ENCODE measurements around the gene SUSD4. TPM values are rescaled to one million over a fixed set of nuclear protein-coding genes. Genes with fewer than 3 reads are reported as not detected.

SUSD4 gene
- total and polyA plus RNA-seq, 2 donors (not counting 3 experiments of a cell fraction or from before 2014, with no cell fraction given), result not detected

DNA sequence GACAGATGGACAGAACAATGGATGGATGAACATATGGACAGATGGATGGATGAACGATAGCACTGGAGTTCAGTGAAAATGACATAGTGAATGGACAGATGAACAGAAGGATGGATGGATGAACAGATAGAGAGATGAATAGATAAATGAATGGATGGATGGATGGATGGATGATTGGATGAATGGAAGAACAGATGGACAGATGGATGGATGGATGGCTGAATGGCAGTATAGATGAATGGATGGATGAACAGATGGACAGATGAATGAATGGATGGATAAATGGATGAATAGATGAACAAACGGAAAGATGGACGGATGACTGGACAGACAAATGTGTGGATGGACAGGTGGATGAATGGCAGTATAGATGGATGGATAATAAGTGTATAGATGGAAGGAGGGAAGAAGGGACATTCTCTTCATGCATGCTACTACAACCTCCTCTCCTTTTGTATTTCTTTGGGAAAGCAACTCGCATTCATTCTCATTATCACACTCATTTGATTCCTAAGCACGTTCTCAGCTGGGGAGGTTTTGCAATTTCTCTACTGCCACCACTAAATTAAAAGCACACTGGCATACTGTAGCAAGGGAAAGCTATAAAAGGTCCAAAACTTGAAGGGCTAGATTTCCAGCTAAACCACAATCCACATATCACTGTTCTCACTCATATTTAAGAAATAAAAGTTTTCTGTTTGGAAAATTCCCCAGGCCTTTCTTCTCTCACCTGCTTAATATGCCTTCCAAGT lies 34.1 kb downstream of the SUSD4 start:
- no peak for FAIRE-seq
- CTCF ChIA-PET, result no interaction called here
- BruUV-seq (replicated peaks), result no TSS peak

More for the DNA sequence above, 34.1 kb downstream of the SUSD4 start:
- H3K9me1 ChIP-seq (replicated peaks; ENCODE audit: control insufficient read depth, extremely low read depth, insufficient read depth, low read length), result no peaks in the 10 kb centered on the region
- H3K4me1 ChIP-seq (ENCODE audit: control insufficient read depth, extremely low read depth, insufficient read depth, low read length), result no peaks in the 10 kb centered on the region
- no peak for TF ChIP-seq MYC (IDR thresholded peaks at IDR 0.05; ENCODE audit: low read depth, low read length)
- no peak for TF ChIP-seq JUN (IDR thresholded peaks at IDR 0.05; ENCODE audit: borderline replicate concordance, insufficient read depth, insufficient read length, low read depth)
- TF ChIP-seq, protein P1, sequence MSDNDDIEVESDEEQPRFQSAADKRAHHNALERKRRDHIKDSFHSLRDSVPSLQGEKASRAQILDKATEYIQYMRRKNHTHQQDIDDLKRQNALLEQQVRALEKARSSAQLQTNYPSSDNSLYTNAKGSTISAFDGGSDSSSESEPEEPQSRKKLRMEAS (IDR thresholded peaks at IDR 0.05; ENCODE audit: insufficient read depth, insufficient read length), result no peak
- no peak for TF ChIP-seq POLR2AphosphoS5 (IDR thresholded peaks at IDR 0.05; ENCODE audit: insufficient read depth, low read depth, low read length)
- TF ChIP-seq POLR2A (IDR thresholded peaks at IDR 0.05; ENCODE audit: low read depth, low read length), result no peak
- TF ChIP-seq EZH2 (IDR thresholded peaks at IDR 0.05; ENCODE audit: borderline replicate concordance, low read depth, low read length, severe bottlenecking), result no peak
- no peak for TF ChIP-seq GATA2 (IDR thresholded peaks at IDR 0.05; ENCODE audit: insufficient read depth, insufficient read length, low read depth, low read length)
- TF ChIP-seq FOS (IDR thresholded peaks at IDR 0.05; ENCODE audit: borderline replicate concordance, insufficient read depth, low read length), result no peak
- TF ChIP-seq, protein P2, sequence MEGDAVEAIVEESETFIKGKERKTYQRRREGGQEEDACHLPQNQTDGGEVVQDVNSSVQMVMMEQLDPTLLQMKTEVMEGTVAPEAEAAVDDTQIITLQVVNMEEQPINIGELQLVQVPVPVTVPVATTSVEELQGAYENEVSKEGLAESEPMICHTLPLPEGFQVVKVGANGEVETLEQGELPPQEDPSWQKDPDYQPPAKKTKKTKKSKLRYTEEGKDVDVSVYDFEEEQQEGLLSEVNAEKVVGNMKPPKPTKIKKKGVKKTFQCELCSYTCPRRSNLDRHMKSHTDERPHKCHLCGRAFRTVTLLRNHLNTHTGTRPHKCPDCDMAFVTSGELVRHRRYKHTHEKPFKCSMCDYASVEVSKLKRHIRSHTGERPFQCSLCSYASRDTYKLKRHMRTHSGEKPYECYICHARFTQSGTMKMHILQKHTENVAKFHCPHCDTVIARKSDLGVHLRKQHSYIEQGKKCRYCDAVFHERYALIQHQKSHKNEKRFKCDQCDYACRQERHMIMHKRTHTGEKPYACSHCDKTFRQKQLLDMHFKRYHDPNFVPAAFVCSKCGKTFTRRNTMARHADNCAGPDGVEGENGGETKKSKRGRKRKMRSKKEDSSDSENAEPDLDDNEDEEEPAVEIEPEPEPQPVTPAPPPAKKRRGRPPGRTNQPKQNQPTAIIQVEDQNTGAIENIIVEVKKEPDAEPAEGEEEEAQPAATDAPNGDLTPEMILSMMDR (IDR thresholded peaks at IDR 0.05; ENCODE audit: extremely low read depth in 1 of 2, insufficient read depth in 1 of 2, low read depth in 1 of 2, low read length in 2 of 2), result no peak
- dilution Hi-C loops (cut with MboI; ENCODE audit: extremely low pct_ligation_motif_present, low sequenced_read_pairs) (no loop called here), intact Hi-C loops (cut with micrococcal nuclease) (no loop called here)
- no peak overlapping the region for H3K9ac ChIP-seq (replicated peaks; ENCODE audit: extremely low read depth, insufficient read depth, low read length)
- no peak overlapping the region for H2AFZ ChIP-seq (ENCODE audit: low read depth, low read length)
- no peak for DNase-seq (ENCODE audit: low read depth, low spot score)
- no peaks in the 10 kb centered on the region for H3K9me3 ChIP-seq (replicated peaks; ENCODE audit: control insufficient read depth, insufficient read depth, low read length)
- H3K4me3 ChIP-seq (replicated peaks in 1 of 3; ENCODE audit: insufficient read depth in 1 of 3, low read depth in 1 of 3, low read length in 3 of 3), result no peak overlapping the region
- no peaks in the 10 kb centered on the region for H3K79me2 ChIP-seq (ENCODE audit: control insufficient read depth, insufficient read depth, low read length)
- H3K27ac ChIP-seq (ENCODE audit: insufficient read depth, low read depth, low read length), result no peak overlapping the region
- no peaks in the 10 kb centered on the region for H3K27me3 ChIP-seq (ENCODE audit: control insufficient read depth in 2 of 2, insufficient read depth in 2 of 2, low read length in 2 of 2)
- no peaks in the 10 kb centered on the region for H3K36me3 ChIP-seq (ENCODE audit: control insufficient read depth in 2 of 2, extremely low read depth in 1 of 2, insufficient read depth in 2 of 2, low read length in 2 of 2)
- H3K4me2 ChIP-seq (ENCODE audit: insufficient read depth, low read length), result no peak overlapping the region
- POLR2A ChIA-PET, result no interaction called here
- no peaks in the 10 kb centered on the region for H4K20me1 ChIP-seq (replicated peaks; ENCODE audit: control insufficient read depth, extremely low read depth, insufficient read depth, low read length)
